GM12878 (cell line): ENCODE results near the gene EFCAB13. TPM values are rescaled to one million over a fixed set of nuclear protein-coding genes. Genes with fewer than 3 reads are reported as not detected.

Source experiments
- CBFB ChIP-seq: IDR thresholded peaks from 2 replicates; pipeline ENCODE4 v1.6.1; 2016; ENCODE audit warnings: antibody characterized with exemption, low read depth
- CBX3 ChIP-seq: fragments of 200-600 bp; sonication (generic); IDR thresholded peaks from 2 replicates; pipeline ENCODE4 v1.6.1; 2016; ENCODE audit warnings: low read depth, borderline replicate concordance
- CREM ChIP-seq: IDR thresholded peaks from 2 replicates; pipeline ENCODE4 v1.6.1; 2014; ENCODE audit warnings: antibody characterized with exemption, low read depth
- HDAC6 ChIP-seq: fragments of 200-600 bp; sonication (generic); IDR thresholded peaks from one replicate; pipeline ENCODE4 v1.8.0; 2017; ENCODE audit warnings: antibody characterized with exemption; ENCODE audit not compliant: unreplicated experiment
- HSF1 ChIP-seq: fragments of 150-350 bp; IDR thresholded peaks from 2 replicates; pipeline ENCODE4 v1.6.1; 2014; ENCODE audit warnings: mild to moderate bottlenecking, low read depth, low read length
- IRF4 ChIP-seq: IDR thresholded peaks from 2 replicates; pipeline ENCODE4 v1.6.1; 2011; ENCODE audit warnings: low read depth, low read length
- NFYB ChIP-seq: IDR thresholded peaks from 2 replicates; pipeline ENCODE4 v1.6.1; 2011; ENCODE audit warnings: low read depth, mild to moderate bottlenecking, low read length, improper control_type of control experiment, moderate library complexity; ENCODE audit not compliant: insufficient read depth
- NKRF ChIP-seq: fragments of 450-650 bp; conservative IDR thresholded peaks from 2 replicates; pipeline ENCODE4 v1.6.1; 2017; ENCODE audit warnings: mild to moderate bottlenecking, moderate library complexity
- PAX8 ChIP-seq: fragments of 450-650 bp; IDR thresholded peaks from 2 replicates; pipeline ENCODE4 v1.6.1; 2017; ENCODE audit warnings: mild to moderate bottlenecking, moderate library complexity
- RCOR1 ChIP-seq: conservative IDR thresholded peaks from 2 replicates; pipeline ENCODE4 v1.6.1; 2012; ENCODE audit warnings: low read depth, low read length, improper control_type of control experiment
- SREBF2 ChIP-seq: IDR thresholded peaks from 2 replicates; pipeline ENCODE4 v1.6.1; 2012; ENCODE audit warnings: mild to moderate bottlenecking, low read length
- TAF1 ChIP-seq: IDR thresholded peaks from 2 replicates; pipeline ENCODE4 v1.6.1; 2011; ENCODE audit warnings: mild to moderate bottlenecking, low read depth, low read length, borderline replicate concordance
- ZSCAN29 ChIP-seq: fragments of 450-650 bp; IDR thresholded peaks from 2 replicates; pipeline ENCODE4 v1.6.1; 2017; ENCODE audit warnings: mild to moderate bottlenecking, moderate library complexity
- polyA plus RNA-seq, 11 experiments: library from polyadenylated mRNA; depleted of rRNA in 4 of 11; unstranded in 6 of 11; stranded (reverse) in 5 of 11; fragments of >200 nt; fragmentation: Nextera tagmentation in 4 of 11; fragmentation: Illumina TruSeq in 1 of 11; extraction: Ambion mirVana in 4 of 11; extraction: Trizol in 1 of 11; gene quantifications; 1 replicate in 1 of 11; 2 replicates in 10 of 11; pipeline versions ENCODE4 v1.2.1 to v1.2.3, GENCODE V29; 2011 to 2016; ENCODE audit warnings: inconsistent platforms in 2 of 11, missing spikeins in 2 of 11, low read depth in 1 of 11
- total RNA-seq, 4 experiments: library from RNA; depleted of rRNA in 3 of 4; stranded (reverse); fragments of >200 nt in 3 of 4; fragmentation: Illumina TruSeq in 1 of 4; extraction: Trizol in 1 of 4; gene quantifications; 2 replicates each; pipeline versions ENCODE4 v1.2.1 to v1.2.3, GENCODE V29; 2013 to 2021
- TF ChIP-seq, protein P1 (sequence below): fragments of 450-650 bp; IDR thresholded peaks from 2 replicates; pipeline ENCODE4 v1.6.1; 2017; ENCODE audit warnings: mild to moderate bottlenecking, moderate library complexity
- TF ChIP-seq, protein P2 (sequence below): fragments of 450-650 bp; formaldehyde crosslinking; IDR thresholded peaks from 2 replicates; pipeline ENCODE4 v1.4.0; 2020; ENCODE audit warnings: mild to moderate bottlenecking, moderate library complexity

Gene EFCAB13
- total and polyA plus RNA-seq, 10 of the 15 experiments (the other 5 are each of a cell fraction or from before 2014, with no cell fraction given): 0.90 to 8.7 (median 5.0) TPM

GRCh38 chr17:47324224-47325020 lies 667 bp downstream of the EFCAB13 start (continued):
- TF ChIP-seq, protein P1, sequence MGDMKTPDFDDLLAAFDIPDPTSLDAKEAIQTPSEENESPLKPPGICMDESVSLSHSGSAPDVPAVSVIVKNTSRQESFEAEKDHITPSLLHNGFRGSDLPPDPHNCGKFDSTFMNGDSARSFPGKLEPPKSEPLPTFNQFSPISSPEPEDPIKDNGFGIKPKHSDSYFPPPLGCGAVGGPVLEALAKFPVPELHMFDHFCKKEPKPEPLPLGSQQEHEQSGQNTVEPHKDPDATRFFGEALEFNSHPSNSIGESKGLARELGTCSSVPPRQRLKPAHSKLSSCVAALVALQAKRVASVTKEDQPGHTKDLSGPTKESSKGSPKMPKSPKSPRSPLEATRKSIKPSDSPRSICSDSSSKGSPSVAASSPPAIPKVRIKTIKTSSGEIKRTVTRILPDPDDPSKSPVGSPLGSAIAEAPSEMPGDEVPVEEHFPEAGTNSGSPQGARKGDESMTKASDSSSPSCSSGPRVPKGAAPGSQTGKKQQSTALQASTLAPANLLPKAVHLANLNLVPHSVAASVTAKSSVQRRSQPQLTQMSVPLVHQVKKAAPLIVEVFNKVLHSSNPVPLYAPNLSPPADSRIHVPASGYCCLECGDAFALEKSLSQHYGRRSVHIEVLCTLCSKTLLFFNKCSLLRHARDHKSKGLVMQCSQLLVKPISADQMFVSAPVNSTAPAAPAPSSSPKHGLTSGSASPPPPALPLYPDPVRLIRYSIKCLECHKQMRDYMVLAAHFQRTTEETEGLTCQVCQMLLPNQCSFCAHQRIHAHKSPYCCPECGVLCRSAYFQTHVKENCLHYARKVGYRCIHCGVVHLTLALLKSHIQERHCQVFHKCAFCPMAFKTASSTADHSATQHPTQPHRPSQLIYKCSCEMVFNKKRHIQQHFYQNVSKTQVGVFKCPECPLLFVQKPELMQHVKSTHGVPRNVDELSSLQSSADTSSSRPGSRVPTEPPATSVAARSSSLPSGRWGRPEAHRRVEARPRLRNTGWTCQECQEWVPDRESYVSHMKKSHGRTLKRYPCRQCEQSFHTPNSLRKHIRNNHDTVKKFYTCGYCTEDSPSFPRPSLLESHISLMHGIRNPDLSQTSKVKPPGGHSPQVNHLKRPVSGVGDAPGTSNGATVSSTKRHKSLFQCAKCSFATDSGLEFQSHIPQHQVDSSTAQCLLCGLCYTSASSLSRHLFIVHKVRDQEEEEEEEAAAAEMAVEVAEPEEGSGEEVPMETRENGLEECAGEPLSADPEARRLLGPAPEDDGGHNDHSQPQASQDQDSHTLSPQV: 0 out of 2 replicates have a peak, but pooled peaks have one; percentile 32
- TF ChIP-seq CREM (peak; percentile 48), PAX8 (0 out of 2 replicates have a peak, but pooled peaks have one; percentile 12), SREBF2 (no peak), HDAC6 (no peak), NKRF (peak; percentile 35; the same call in 1 of the 2 replicates), RCOR1 (no peak), HSF1 (no peak; the same call in 1 of the 2 replicates), NFYB (no peak), ZSCAN29 (no peak), TAF1 (peak; percentile 27; the same call in 1 of the 2 replicates), IRF4 (peak; percentile 48; the same call in 1 of the 2 replicates), CBFB (no peak; the same call in 1 of the 2 replicates), CBX3 (no peak)
- TF ChIP-seq, protein P2, sequence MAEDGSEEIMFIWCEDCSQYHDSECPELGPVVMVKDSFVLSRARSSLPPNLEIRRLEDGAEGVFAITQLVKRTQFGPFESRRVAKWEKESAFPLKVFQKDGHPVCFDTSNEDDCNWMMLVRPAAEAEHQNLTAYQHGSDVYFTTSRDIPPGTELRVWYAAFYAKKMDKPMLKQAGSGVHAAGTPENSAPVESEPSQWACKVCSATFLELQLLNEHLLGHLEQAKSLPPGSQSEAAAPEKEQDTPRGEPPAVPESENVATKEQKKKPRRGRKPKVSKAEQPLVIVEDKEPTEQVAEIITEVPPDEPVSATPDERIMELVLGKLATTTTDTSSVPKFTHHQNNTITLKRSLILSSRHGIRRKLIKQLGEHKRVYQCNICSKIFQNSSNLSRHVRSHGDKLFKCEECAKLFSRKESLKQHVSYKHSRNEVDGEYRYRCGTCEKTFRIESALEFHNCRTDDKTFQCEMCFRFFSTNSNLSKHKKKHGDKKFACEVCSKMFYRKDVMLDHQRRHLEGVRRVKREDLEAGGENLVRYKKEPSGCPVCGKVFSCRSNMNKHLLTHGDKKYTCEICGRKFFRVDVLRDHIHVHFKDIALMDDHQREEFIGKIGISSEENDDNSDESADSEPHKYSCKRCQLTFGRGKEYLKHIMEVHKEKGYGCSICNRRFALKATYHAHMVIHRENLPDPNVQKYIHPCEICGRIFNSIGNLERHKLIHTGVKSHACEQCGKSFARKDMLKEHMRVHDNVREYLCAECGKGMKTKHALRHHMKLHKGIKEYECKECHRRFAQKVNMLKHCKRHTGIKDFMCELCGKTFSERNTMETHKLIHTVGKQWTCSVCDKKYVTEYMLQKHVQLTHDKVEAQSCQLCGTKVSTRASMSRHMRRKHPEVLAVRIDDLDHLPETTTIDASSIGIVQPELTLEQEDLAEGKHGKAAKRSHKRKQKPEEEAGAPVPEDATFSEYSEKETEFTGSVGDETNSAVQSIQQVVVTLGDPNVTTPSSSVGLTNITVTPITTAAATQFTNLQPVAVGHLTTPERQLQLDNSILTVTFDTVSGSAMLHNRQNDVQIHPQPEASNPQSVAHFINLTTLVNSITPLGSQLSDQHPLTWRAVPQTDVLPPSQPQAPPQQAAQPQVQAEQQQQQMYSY: no peak
